ENCODE results near the gene VRK3. TPM values are rescaled to one million over a fixed set of nuclear protein-coding genes. Genes with fewer than 3 reads are reported as not detected.

The VRK3 gene
- total RNA-seq, 1 experiment from 2014 or later, result 41.9 TPM

- DNase-seq (ENCODE audit: low read depth), result no peak
Observed at GRCh38 chr19:50030225-50030624, 5.1 kb upstream of the VRK3 start.

DNA sequence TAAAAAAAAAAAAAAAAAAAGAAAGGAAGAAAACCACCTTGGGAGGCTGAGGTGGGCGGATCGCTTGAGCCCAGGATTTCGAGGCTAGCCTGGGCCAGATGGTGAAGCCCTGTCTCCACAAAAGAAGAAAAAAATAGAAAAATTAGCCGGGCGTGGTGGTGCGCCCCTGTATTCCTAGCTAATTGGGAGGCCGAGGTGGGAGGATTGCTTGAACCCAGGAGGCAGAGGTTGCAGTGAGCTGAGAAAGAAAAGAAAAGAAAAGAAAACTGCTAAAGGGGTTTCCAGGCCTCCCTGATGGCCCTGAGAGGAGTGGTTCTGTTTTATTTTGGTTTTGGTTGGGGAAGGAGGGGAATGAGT is 1.4 kb upstream of the VRK3 start:
- no peak for DNase-seq (ENCODE audit: low read depth)

DNA sequence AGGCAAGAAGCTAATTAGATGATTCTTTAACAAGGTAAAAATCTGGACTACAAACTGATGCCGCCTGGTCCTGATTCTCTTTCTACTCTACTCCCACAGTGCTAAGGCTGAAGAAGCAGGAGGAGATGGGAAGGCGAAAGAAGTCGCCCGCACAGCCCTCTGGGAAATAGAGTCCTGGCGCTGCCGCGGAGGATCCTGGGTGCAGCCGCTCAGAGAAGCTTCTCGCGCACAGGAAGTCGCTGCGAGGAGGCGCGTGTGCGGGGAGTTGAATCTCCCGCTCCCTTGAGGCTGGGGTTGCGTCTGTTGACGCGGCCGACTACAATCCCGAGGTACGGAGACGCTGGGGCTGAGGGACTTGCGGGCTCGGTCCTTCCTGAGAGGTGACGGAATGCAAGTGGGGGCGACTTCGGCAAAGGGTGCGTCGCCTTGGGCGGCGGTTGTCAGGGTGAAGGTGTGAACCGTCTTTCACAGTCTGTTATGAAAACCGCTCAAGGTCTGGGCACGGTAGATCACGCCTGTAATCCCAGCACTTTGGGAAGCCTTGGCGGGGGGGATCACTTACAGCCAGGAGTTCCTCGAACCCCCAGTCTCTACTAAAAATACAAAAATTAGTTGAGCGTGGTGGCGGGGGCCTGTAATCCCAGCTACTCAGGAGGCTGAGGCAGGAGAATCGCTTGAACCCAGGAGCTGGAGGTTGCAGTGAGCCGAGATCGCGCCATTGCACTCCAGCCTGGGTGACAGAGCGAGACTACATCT is 800 bp upstream of the VRK3 start, which contains the start of gene ZNF473:
ZNF473 (plus strand) TSS at position 212 of the 756 bp plus-strand sequence. CDS start 5,078 bp downstream, outside the sequence.
- peak; percentile 96 for DNase-seq (ENCODE audit: low read depth)

GRCh38 chr19:50024719-50025021 is 502 bp downstream of the VRK3 start:
- no peak for DNase-seq (ENCODE audit: low read depth)

- no peak for DNase-seq (ENCODE audit: low read depth)
Observed at GRCh38 chr19:50022823-50023222, 2.3 kb downstream of the VRK3 start.

DNA sequence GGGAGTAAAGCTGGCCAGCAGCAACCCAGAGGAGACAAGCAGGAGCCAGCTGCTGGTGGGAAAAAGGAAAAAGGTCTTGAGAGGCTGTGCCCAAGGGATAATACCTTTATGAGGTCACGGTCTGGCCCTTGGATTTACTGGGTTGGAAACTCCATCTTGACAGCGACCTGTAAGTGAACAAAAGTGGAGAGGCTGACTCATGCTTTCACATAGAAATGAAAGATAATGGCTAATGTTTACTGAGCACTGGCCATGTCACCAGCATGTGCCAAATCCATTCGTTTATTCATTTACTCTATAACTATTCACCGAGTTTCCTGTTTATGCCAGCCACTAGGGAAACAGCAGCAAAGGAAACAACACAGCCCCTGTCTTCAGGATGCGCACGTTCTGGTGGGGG is 4.7 kb downstream of the VRK3 start:
- DNase-seq (ENCODE audit: low read depth), result peak; percentile 60

GRCh38 chr19:50016225-50016807 is 8.9 kb downstream of the VRK3 start:
- DNase-seq (ENCODE audit: low read depth), result no peak

GRCh38 chr19:50008532-50008931 is 16.6 kb downstream of the VRK3 start:
- no peak for DNase-seq (ENCODE audit: low read depth)

GRCh38 chr19:50007947-50008346 is 17.2 kb downstream of the VRK3 start:
- no peak for DNase-seq (ENCODE audit: low read depth)

DNA sequence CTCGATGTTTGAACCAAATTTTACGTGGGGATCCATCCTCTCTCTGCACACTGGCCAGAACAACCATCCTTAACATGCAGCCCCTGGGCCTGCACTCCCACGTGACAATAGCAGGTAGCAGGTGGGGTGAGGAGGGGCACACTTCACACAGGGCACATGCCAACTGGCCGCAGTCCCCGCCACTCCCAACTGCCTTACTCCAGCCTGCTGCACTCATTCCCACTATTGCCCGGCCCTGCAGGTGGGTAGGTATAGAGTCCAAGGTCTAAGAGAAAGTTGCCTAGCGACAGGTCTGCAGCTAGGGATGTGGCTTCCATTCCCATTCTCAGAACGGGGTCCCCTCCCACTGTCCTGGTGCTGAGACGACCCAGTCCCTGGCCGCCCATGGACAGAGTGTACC is 18.0 kb downstream of the VRK3 start:
- DNase-seq (ENCODE audit: low read depth), result no peak

DNA sequence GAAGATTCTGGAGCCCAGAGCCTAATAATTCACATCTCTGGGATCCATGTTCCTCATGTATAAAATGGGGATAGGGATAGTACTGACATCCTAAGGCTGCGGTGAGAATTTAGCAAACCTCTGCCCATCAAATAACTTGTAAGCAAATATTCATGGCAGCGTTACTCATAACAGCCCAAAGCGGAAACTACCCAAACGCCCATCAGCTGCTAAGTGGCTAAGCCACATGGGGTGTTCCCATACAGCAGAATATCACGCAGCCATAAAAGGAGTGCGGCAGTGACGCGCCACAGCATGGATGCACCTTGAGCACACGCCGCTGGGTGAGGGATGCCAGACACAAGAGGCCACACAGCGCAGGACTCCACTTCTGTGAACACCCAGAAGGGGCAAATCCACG is 19.7 kb downstream of the VRK3 start:
- DNase-seq (ENCODE audit: low read depth), result no peak

DNA sequence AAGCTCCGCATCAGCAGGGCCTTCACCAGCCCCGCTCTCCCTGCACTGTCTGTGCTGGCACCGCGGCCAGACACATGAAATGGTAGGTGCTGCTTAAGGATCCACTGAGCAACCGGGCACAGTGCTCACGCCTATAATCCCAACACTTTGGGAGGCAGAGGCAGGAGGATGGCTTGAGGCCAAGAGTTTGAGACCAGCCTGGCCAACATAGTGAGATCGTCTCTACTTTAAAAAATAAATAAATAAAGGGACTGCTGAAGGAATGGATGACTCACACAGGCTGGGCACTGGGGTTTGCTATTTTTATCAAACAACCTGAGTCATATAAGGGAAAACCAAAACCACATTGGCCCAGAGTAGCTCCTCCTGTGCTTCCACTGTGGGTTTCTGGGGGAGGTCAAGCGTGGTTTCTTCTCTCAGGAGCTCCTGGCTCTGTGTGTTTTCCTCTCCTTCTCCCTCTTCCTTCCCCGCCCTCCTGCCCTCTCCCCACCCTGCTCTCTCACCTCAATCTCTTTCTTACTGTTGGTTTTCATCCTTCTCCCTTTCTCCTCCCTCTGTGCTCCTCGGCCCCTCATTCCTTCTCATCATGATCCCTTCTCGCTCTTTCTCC is 21.3 kb downstream of the VRK3 start:
- DNase-seq (ENCODE audit: low read depth), result peak; percentile 99

DNA sequence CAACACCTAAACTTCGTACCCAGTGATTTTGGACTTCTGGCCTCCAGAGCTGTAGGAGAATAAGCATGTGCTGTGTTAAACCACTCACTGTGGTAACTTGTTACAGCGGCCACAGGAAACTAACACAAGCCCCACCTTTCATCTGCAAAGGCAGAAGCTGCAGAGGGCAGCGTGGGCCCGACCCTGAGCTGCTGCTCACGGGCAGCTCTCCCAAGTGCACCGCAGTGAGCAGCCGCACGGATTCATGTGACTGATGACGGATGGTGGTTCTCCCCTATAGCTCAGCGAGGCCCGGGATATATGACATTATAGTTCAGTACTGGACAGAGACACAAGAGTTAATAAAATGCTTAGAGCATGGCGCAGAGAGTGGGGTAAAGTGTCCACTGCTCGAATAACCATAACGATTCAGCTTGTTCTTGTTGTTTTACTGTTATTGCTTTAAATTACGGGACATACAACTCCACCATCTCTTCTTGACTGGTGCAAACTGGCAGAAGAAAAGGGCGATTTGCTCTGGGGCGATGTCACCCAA is 21.9 kb downstream of the VRK3 start:
- DNase-seq (ENCODE audit: low read depth), result no peak

DNA sequence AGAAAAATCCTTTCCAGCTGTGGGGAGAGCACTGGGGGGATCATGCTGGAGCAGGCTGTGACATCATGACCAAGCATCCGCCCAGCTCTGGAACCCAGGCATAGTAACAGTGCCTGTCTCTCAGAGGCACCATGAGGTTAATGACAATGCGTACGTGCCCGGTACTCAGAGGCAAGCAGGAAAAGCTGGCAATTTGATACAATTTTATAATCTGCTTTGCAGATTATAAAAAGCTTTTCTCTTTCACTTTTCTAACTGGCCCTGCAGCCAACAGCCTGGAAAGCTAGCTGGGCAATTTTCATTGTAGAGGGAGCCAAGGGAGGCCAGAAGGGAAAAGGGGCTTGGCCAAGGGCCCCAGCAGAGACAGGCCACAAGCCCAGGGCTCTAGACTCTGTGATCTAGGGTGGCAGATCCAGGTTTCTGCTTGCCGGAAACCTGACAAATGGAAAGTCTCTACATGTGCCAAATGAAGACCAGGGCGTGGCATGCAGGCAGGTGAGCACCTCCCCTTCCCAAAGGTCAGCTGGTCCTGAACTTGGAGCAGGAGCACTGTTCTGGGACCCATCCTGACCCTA is 22.7 kb downstream of the VRK3 start:
- DNase-seq (ENCODE audit: low read depth), result no peak

DNA sequence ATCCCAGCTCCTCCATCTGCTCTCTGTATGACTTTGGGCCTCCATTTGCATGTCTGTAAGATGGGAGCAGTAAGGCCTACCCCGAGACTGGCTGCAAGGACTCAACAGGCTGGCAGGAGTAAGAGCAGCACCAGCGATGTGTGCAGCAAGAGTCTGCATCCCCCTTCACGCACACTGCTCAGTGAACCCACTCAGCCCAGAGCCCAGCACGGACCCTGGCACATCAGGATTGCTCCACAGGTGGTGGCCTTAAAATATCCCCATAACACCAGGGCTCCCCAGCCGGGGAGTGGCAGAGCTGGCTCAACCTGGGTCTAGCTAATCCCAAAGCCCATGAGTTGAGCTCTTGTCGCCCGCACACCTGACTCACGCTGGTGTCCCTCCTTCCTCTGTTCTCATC is 23.4 kb downstream of the VRK3 start:
- DNase-seq (ENCODE audit: low read depth), result no peak

GRCh38 chr19:50000841-50001557 is 24.2 kb downstream of the VRK3 start:
- DNase-seq (ENCODE audit: low read depth), result no peak

DNA sequence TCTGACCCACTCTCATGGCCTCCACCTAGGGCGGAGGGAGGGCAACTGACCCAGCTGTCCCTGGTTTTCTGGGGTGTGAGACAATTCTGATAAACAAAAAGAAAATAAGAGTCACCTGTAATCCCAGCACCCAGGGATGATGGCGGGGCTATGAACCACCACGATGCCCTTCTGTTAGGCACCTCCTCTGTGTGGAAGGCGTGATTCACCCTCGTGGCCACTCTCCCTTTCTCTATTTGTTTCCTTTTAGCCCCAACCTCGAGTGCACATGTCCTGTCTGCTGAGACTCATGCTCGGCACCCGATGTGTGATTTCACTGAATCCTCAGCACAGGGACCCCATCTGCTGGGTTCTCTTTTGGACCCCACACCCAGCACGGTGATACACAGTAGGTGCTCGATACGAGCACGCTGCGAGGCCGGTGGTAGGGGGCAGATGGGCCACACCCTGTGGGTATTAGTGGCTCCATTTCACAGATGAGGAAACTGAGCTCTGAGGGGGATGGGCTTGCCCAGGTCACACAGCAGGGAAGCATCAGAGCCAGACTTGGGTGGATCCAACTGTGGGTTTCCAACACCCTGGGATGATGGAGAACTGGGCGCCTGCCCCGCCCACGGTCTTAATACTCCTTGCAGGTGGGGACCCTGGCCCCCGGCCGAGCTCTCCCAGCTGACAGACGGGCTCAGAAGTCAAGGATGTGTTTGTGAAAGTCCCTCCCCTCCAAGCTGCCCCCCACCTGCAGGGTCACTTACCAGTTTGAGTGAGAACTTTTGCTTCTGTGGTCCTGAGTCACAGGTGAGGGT is 24.9 kb downstream of the VRK3 start:
- DNase-seq (ENCODE audit: low read depth), result peak; percentile 23

DNA sequence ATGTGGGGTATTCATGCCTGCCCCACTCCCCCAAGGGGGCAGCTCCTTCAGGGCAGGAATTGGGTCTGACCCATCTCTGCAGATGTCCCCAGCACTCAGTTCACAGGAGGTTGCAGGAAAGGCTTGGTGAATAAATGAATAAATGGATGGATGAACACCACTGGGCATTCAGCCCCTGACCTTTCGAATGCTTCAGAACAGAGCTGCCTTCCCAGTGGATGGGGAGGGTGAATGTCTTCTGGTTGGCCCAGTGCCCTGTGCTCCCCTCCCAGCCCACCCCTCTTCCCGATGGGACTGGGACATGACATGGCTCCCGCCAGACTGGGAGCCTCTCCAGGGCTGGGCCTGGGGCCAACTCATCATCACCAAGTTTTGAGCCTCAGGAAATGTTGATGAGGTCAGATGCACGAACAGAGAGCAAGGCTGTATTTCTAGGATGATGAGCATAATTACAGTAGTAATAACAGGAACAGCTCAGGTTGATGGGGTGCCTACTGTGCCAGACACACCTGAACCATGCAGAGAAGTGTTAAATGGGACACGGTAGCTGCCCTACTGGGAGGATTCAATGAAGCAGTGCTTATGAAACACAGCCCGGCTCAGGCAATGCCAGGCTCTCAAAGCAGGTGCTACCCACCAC is 25.7 kb downstream of the VRK3 start:
- DNase-seq (ENCODE audit: low read depth), result peak; percentile 42

- DNase-seq (ENCODE audit: low read depth), result peak; percentile 44
Observed at GRCh38 chr19:49997709-49998108, 27.5 kb downstream of the VRK3 start.

GRCh38 chr19:49988433-49988832 is 36.7 kb downstream of the VRK3 start:
- DNase-seq (ENCODE audit: low read depth), result peak; percentile 83

GRCh38 chr19:49988007-49988406 is 37.2 kb downstream of the VRK3 start:
- DNase-seq (ENCODE audit: low read depth), result no peak
